GM12878 (cell line): ENCODE data around the gene IRF4. TPM values are rescaled to one million over a fixed set of nuclear protein-coding genes. Genes with fewer than 3 reads are reported as not detected.
A peak's percentile ranks its signal among the peaks of the same experiment; 100 is the strongest.

Experiments
- BCL3 ChIP-seq: IDR thresholded peaks from 2 replicates; pipeline ENCODE4 v1.6.1; 2011; ENCODE audit warnings: borderline replicate concordance, low read depth, mild to moderate bottlenecking, moderate library complexity, low read length; ENCODE audit not compliant: insufficient read depth, poor library complexity, severe bottlenecking
- BHLHE40 ChIP-seq, 2 experiments: fragments of 450-650 bp in 1 of 2; IDR thresholded peaks; 2 replicates each; pipeline ENCODE4 v1.6.1; 2011 to 2017; ENCODE audit warnings: low read depth in 2 of 2, borderline replicate concordance in 1 of 2, improper control_type of control experiment in 1 of 2, low read length in 1 of 2, mild to moderate bottlenecking in 1 of 2
- CBX5 ChIP-seq: sonication (generic); IDR thresholded peaks from 2 replicates; pipeline ENCODE4 v1.6.1; 2016; ENCODE audit warnings: low read depth, moderate library complexity, mild to moderate bottlenecking, inconsistent platforms
- EZH2 ChIP-seq: IDR thresholded peaks from 2 replicates; pipeline ENCODE4 v1.6.1; 2012; ENCODE audit warnings: low read depth, mild to moderate bottlenecking, control low read depth, inconsistent platforms, low read length, borderline replicate concordance; ENCODE audit not compliant: control insufficient read depth
- GATAD2B ChIP-seq: fragments of 450-650 bp; conservative IDR thresholded peaks from 2 replicates; pipeline ENCODE4 v1.6.1; 2017; ENCODE audit warnings: low read depth, mild to moderate bottlenecking, moderate library complexity
- MAX ChIP-seq: IDR thresholded peaks from 2 replicates; pipeline ENCODE4 v1.6.1; 2012; ENCODE audit warnings: low read depth, low read length, improper control_type of control experiment
- POLR2A ChIP-seq: IDR thresholded peaks from 2 replicates; pipeline ENCODE4 v1.6.1; 2011; ENCODE audit warnings: low read depth, mild to moderate bottlenecking, low read length
- RAD21 ChIP-seq: IDR thresholded peaks from 2 replicates; pipeline ENCODE4 v1.6.1; 2011; ENCODE audit warnings: mild to moderate bottlenecking, low read depth, low read length, moderate library complexity; ENCODE audit not compliant: insufficient read depth
- RFX5 ChIP-seq: IDR thresholded peaks from 2 replicates; pipeline ENCODE4 v1.6.1; 2011; ENCODE audit warnings: low read depth, low read length, improper control_type of control experiment
- ZNF384 ChIP-seq: IDR thresholded peaks from 2 replicates; pipeline ENCODE4 v1.6.1; 2012; ENCODE audit warnings: low read depth, mild to moderate bottlenecking, low read length, improper control_type of control experiment, borderline replicate concordance
- ZNF687 ChIP-seq: fragments of 450-650 bp; IDR thresholded peaks from 2 replicates; pipeline ENCODE4 v1.6.1; 2017; ENCODE audit warnings: mild to moderate bottlenecking, moderate library complexity
- polyA plus RNA-seq, 11 experiments: library from polyadenylated mRNA; depleted of rRNA in 4 of 11; unstranded in 6 of 11; stranded (reverse) in 5 of 11; fragments of >200 nt; fragmentation: Nextera tagmentation in 4 of 11; fragmentation: Illumina TruSeq in 1 of 11; extraction: Ambion mirVana in 4 of 11; extraction: Trizol in 1 of 11; gene quantifications; 1 replicate in 1 of 11; 2 replicates in 10 of 11; pipeline versions ENCODE4 v1.2.1 to v1.2.3, GENCODE V29; 2011 to 2016; ENCODE audit warnings: inconsistent platforms in 2 of 11, missing spikeins in 2 of 11, low read depth in 1 of 11
- total RNA-seq, 4 experiments: library from RNA; depleted of rRNA in 3 of 4; stranded (reverse); fragments of >200 nt in 3 of 4; fragmentation: Illumina TruSeq in 1 of 4; extraction: Trizol in 1 of 4; gene quantifications; 2 replicates each; pipeline versions ENCODE4 v1.2.1 to v1.2.3, GENCODE V29; 2013 to 2021
- TF ChIP-seq, protein P1 (sequence below): fragments of 450-650 bp; IDR thresholded peaks from 2 replicates; pipeline ENCODE4 v1.6.1; 2017; ENCODE audit warnings: low read depth, mild to moderate bottlenecking, moderate library complexity
- TF ChIP-seq, protein P2 (sequence below): IDR thresholded peaks from 2 replicates; pipeline ENCODE4 v1.6.1; 2012; ENCODE audit warnings: improper control_type of control experiment, low read depth, low read length; ENCODE audit not compliant: insufficient replicate concordance

IRF4 gene
- total and polyA plus RNA-seq, 10 of the 15 experiments (the other 5 are each of a cell fraction or from before 2014, with no cell fraction given) = 50.0 to 495 (median 257) TPM

DNA sequence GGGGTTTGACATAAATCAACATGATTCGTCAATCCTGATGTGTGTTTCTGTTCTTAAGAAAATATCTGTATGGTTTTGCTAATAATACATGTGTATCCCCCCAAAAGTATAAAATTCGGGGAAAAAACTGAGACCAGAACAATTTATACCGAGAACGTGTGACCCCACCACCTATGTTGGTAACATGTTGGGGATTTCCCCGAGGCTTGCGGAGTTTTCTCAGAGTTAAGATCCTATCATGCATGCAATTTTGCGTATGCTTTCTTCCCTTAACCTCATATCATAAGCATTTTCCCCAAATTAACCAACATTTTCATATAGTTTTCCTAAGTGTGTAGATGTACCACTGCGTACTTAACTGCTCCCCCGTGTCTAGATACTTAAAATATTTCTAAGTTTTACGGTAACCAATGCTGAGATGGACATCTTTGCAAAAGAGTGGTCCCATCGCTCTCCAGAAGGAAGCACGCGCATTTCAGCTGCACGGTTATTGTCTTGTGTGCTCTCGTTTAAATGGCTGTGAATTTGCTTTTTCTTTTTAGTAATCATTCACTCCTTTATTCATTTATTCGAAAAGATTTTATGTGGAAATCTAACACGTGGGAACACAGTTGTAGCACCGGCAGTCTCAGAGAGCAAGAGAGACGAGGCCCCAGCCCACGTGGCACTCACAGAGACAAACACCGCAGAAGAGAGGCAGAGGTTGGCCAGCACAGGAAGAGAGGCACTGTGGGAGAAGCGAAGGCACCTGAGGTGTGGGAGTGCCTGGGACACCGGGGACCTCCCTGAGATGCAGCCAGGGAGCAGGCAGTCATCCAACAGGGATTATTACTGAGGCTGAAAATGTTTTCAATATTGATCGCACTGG is 13.2 kb upstream of the IRF4 start (continued):
- peak; percentile 87 for TF ChIP-seq BCL3
- TF ChIP-seq MAX = peak; percentile 52
- TF ChIP-seq ZNF384 = no peak
- TF ChIP-seq RAD21 = no peak
- no peak for TF ChIP-seq RFX5
- TF ChIP-seq POLR2A = no peak
- TF ChIP-seq ZNF687 = peak; percentile 16; the same call in 1 of the 2 replicates
- TF ChIP-seq CBX5 = no peak
- TF ChIP-seq, protein P1, sequence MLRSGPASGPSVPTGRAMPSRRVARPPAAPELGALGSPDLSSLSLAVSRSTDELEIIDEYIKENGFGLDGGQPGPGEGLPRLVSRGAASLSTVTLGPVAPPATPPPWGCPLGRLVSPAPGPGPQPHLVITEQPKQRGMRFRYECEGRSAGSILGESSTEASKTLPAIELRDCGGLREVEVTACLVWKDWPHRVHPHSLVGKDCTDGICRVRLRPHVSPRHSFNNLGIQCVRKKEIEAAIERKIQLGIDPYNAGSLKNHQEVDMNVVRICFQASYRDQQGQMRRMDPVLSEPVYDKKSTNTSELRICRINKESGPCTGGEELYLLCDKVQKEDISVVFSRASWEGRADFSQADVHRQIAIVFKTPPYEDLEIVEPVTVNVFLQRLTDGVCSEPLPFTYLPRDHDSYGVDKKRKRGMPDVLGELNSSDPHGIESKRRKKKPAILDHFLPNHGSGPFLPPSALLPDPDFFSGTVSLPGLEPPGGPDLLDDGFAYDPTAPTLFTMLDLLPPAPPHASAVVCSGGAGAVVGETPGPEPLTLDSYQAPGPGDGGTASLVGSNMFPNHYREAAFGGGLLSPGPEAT = peak; percentile 16; the same call in 1 of the 2 replicates
- TF ChIP-seq EZH2 = 0 out of 2 replicates have a peak, but pooled peaks have one; percentile 53
- TF ChIP-seq GATAD2B = no peak
- TF ChIP-seq BHLHE40 (IDR thresholded peaks at IDR 0.05; ENCODE audit: borderline replicate concordance in 1 of 2, low read depth in 2 of 2, low read length in 1 of 2) = no peak
- TF ChIP-seq, protein P2, sequence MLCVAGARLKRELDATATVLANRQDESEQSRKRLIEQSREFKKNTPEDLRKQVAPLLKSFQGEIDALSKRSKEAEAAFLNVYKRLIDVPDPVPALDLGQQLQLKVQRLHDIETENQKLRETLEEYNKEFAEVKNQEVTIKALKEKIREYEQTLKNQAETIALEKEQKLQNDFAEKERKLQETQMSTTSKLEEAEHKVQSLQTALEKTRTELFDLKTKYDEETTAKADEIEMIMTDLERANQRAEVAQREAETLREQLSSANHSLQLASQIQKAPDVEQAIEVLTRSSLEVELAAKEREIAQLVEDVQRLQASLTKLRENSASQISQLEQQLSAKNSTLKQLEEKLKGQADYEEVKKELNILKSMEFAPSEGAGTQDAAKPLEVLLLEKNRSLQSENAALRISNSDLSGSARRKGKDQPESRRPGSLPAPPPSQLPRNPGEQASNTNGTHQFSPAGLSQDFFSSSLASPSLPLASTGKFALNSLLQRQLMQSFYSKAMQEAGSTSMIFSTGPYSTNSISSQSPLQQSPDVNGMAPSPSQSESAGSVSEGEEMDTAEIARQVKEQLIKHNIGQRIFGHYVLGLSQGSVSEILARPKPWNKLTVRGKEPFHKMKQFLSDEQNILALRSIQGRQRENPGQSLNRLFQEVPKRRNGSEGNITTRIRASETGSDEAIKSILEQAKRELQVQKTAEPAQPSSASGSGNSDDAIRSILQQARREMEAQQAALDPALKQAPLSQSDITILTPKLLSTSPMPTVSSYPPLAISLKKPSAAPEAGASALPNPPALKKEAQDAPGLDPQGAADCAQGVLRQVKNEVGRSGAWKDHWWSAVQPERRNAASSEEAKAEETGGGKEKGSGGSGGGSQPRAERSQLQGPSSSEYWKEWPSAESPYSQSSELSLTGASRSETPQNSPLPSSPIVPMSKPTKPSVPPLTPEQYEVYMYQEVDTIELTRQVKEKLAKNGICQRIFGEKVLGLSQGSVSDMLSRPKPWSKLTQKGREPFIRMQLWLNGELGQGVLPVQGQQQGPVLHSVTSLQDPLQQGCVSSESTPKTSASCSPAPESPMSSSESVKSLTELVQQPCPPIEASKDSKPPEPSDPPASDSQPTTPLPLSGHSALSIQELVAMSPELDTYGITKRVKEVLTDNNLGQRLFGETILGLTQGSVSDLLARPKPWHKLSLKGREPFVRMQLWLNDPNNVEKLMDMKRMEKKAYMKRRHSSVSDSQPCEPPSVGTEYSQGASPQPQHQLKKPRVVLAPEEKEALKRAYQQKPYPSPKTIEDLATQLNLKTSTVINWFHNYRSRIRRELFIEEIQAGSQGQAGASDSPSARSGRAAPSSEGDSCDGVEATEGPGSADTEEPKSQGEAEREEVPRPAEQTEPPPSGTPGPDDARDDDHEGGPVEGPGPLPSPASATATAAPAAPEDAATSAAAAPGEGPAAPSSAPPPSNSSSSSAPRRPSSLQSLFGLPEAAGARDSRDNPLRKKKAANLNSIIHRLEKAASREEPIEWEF = no peak
